H1 (cell line): ENCODE measurements around the gene AOPEP. TPM values are rescaled to one million over a fixed set of nuclear protein-coding genes. Genes with fewer than 3 reads are reported as not detected.

Source experiments
- CTCF ChIA-PET: fragments of 300-600 bp; sonication (Branson Sonifier 250); formaldehyde crosslinking; loops from one replicate; lab custom pipeline; 2021; ENCODE audit not compliant: partially characterized antibody; lab: Charles Lee
- POLR2A ChIA-PET: fragments of 300-600 bp; sonication (Branson Sonifier 250); formaldehyde crosslinking; loops from one replicate; lab custom pipeline; 2021; ENCODE audit warnings: inconsistent platforms; ENCODE audit not compliant: partially characterized antibody; lab: Charles Lee
- DNase-seq, 2 experiments: peaks; one replicate each; pipeline versions ENCODE4 v3.0.0 to v3.0.0-alpha.2; 2010 to 2022; ENCODE audit warnings: low spot score in 2 of 2, low read depth in 1 of 2, mixed read lengths in 1 of 2
- FAIRE-seq: peaks from 2 replicates; lab custom pipeline; 2011; peaks lifted over from hg19 to GRCh38; lab: Jason Lieb, UNC
- H2AFZ ChIP-seq: 2 replicates; pipeline ENCODE4 v1.8.1; 2012; ENCODE audit warnings: low read length, inconsistent platforms
- H2AK5ac ChIP-seq: 2 replicates; pipeline ENCODE4 v1.6.1; 2013; ENCODE audit warnings: low read depth, low read length
- H2BK120ac ChIP-seq: replicated peaks from 2 replicates; pipeline ENCODE3; 2013; ENCODE audit warnings: low read depth, low read length, inconsistent platforms
- H2BK12ac ChIP-seq: 2 replicates; pipeline ENCODE4 v1.6.1; 2013; ENCODE audit warnings: low read depth, low read length
- H2BK15ac ChIP-seq: 2 replicates; pipeline ENCODE4 v1.6.1; 2013; ENCODE audit warnings: low read length
- H2BK20ac ChIP-seq: 2 replicates; pipeline ENCODE4 v1.6.1; 2013; ENCODE audit warnings: low read length
- H2BK5ac ChIP-seq: 2 replicates; pipeline ENCODE4 v1.6.1; 2013; ENCODE audit warnings: low read depth, low read length
- H3K14ac ChIP-seq: 2 replicates; pipeline ENCODE4 v1.6.1; 2013; ENCODE audit warnings: inconsistent platforms; ENCODE audit not compliant: insufficient read length
- H3K18ac ChIP-seq: 2 replicates; pipeline ENCODE4 v1.6.1; 2013; ENCODE audit warnings: low read length; ENCODE audit errors: extremely low read depth
- H3K23ac ChIP-seq: 2 replicates; pipeline ENCODE4 v1.6.1; 2013; ENCODE audit warnings: inconsistent platforms; ENCODE audit not compliant: insufficient read length
- H3K23me2 ChIP-seq: 2 replicates; pipeline ENCODE4 v1.6.1; 2013; ENCODE audit warnings: low read depth, low read length
- H3K27ac ChIP-seq: 2 replicates; pipeline ENCODE4 v1.6.1; 2011; ENCODE audit warnings: low read depth, low read length, inconsistent platforms
- H3K27me3 ChIP-seq, 4 experiments: replicated peaks in 1 of 4; 1 replicate in 1 of 4; 2 replicates in 3 of 4; pipeline versions ENCODE4 v1.6.1 to v1.8.1; 2011 to 2013; ENCODE audit warnings: low read length in 3 of 4, mild to moderate bottlenecking in 3 of 4, inconsistent platforms in 2 of 4, mixed read lengths in 2 of 4, moderate library complexity in 1 of 4; ENCODE audit not compliant: control insufficient read depth in 3 of 4, insufficient read depth in 3 of 4; ENCODE audit errors: extremely low read depth in 1 of 4
- H3K36me3 ChIP-seq, 4 experiments: 2 replicates each; pipeline versions ENCODE4 v1.6.1 to v1.8.1; 2011 to 2013; ENCODE audit warnings: mild to moderate bottlenecking in 4 of 4, low read length in 3 of 4, moderate library complexity in 2 of 4, control low read depth in 1 of 4, inconsistent platforms in 1 of 4; ENCODE audit not compliant: insufficient read depth in 4 of 4, control insufficient read depth in 2 of 4
- H3K4ac ChIP-seq: replicated peaks from 2 replicates; pipeline ENCODE3; 2013; ENCODE audit warnings: low read length, low read depth, mixed read lengths, inconsistent platforms; ENCODE audit not compliant: insufficient read length
- H3K4me1 ChIP-seq, 4 experiments: replicated peaks in 1 of 4; 1 replicate in 1 of 4; 2 replicates in 3 of 4; pipeline versions ENCODE4 v1.6.1 to v1.8.1; 2011 to 2013; ENCODE audit warnings: low read length in 3 of 4, inconsistent platforms in 2 of 4, mixed read lengths in 1 of 4; ENCODE audit not compliant: insufficient read depth in 4 of 4, control insufficient read depth in 3 of 4
- H3K4me2 ChIP-seq, 2 experiments: 2 replicates each; pipeline versions ENCODE4 v1.6.1 to v1.8.1; 2011 to 2013; ENCODE audit warnings: low read depth in 2 of 2, low read length in 2 of 2, control low read depth in 1 of 2, inconsistent platforms in 1 of 2, mild to moderate bottlenecking in 1 of 2; ENCODE audit not compliant: insufficient read depth in 1 of 2
- H3K4me3 ChIP-seq, 4 experiments: fragments of 200-600, 300-600 bp in 1 of 4; sonication (generic), shearing (Covaris generic), sonication (Bioruptor Twin) in 1 of 4; 2 replicates each; pipeline versions ENCODE4 v1.5.1 to v1.8.1; 2011 to 2016; ENCODE audit warnings: low read length in 4 of 4, low read depth in 3 of 4, control low read depth in 2 of 4, inconsistent platforms in 2 of 4, mild to moderate bottlenecking in 2 of 4, mixed read lengths in 1 of 4, moderate library complexity in 1 of 4; ENCODE audit not compliant: insufficient read depth in 2 of 4; ENCODE audit errors: extremely low read depth in 1 of 4
- H3K56ac ChIP-seq: replicated peaks from 2 replicates; pipeline ENCODE3; 2013; ENCODE audit warnings: low read depth, mild to moderate bottlenecking, mixed read lengths, low read length, inconsistent platforms; ENCODE audit not compliant: insufficient read length
- H3K79me1 ChIP-seq: 2 replicates; pipeline ENCODE4 v1.6.1; 2013; ENCODE audit warnings: low read depth, low read length, control low read depth
- H3K79me2 ChIP-seq, 2 experiments: 2 replicates each; pipeline versions ENCODE4 v1.6.1 to v1.8.1; 2012 to 2013; ENCODE audit warnings: low read length in 2 of 2, mild to moderate bottlenecking in 2 of 2, inconsistent platforms in 1 of 2; ENCODE audit not compliant: insufficient read depth in 2 of 2, control insufficient read depth in 1 of 2
- H3K9ac ChIP-seq, 4 experiments: replicated peaks in 1 of 4; 1 replicate in 1 of 4; 2 replicates in 3 of 4; pipeline versions ENCODE4 v1.6.1 to v1.8.1; 2011 to 2013; ENCODE audit warnings: low read depth in 3 of 4, low read length in 3 of 4, control low read depth in 2 of 4, mild to moderate bottlenecking in 2 of 4, moderate library complexity in 2 of 4, inconsistent platforms in 1 of 4; ENCODE audit errors: extremely low read depth in 1 of 4
- H3K9me3 ChIP-seq, 2 experiments: 2 replicates each; pipeline versions ENCODE4 v1.6.1 to v1.8.1; 2012 to 2013; ENCODE audit warnings: mild to moderate bottlenecking in 2 of 2, moderate library complexity in 2 of 2, control low read depth in 1 of 2, inconsistent platforms in 1 of 2, low read depth in 1 of 2, low read length in 1 of 2, mixed read lengths in 1 of 2; ENCODE audit not compliant: insufficient read depth in 2 of 2
- H4K20me1 ChIP-seq, 2 experiments: replicated peaks in 1 of 2; 2 replicates each; pipeline versions ENCODE3 to v1.8.1; 2011 to 2013; ENCODE audit warnings: inconsistent platforms in 2 of 2, low read length in 2 of 2, mild to moderate bottlenecking in 1 of 2; ENCODE audit not compliant: insufficient read depth in 2 of 2, control insufficient read depth in 1 of 2
- H4K5ac ChIP-seq: 2 replicates; pipeline ENCODE4 v1.6.1; 2013; ENCODE audit warnings: low read length, low read depth, mixed read lengths, inconsistent platforms; ENCODE audit not compliant: insufficient read length
- H4K8ac ChIP-seq: 2 replicates; pipeline ENCODE4 v1.8.0; 2013; ENCODE audit warnings: mild to moderate bottlenecking, moderate library complexity, low read length, inconsistent platforms; ENCODE audit not compliant: insufficient read depth; ENCODE audit errors: extremely low read depth
- H4K91ac ChIP-seq: replicated peaks from 2 replicates; pipeline ENCODE3; 2013; ENCODE audit warnings: low read length, mixed read lengths, inconsistent platforms; ENCODE audit not compliant: insufficient read length
- ATF2 ChIP-seq: IDR thresholded peaks from 2 replicates; pipeline ENCODE4 v1.6.1; 2012; ENCODE audit warnings: low read length, inconsistent platforms
- CHD1 ChIP-seq: IDR thresholded peaks from 2 replicates; pipeline ENCODE4 v1.6.1; 2012; ENCODE audit warnings: low read depth, low read length, improper control_type of control experiment
- CTBP2 ChIP-seq: IDR thresholded peaks from 2 replicates; pipeline ENCODE4 v1.7.0; 2011; ENCODE audit warnings: borderline replicate concordance, mild to moderate bottlenecking, moderate library complexity, mixed read lengths, low read length; ENCODE audit not compliant: insufficient read depth, insufficient read length
- HDAC6 ChIP-seq: IDR thresholded peaks from one replicate; pipeline ENCODE4 v1.7.1; 2012; ENCODE audit warnings: low read depth, mild to moderate bottlenecking, inconsistent platforms, low read length, moderate library complexity
- JUN ChIP-seq: IDR thresholded peaks from 2 replicates; pipeline ENCODE4 v1.6.1; 2011; ENCODE audit warnings: low read depth, mild to moderate bottlenecking, improper control_type of control experiment, low read length
- NANOG ChIP-seq: IDR thresholded peaks from 2 replicates; pipeline ENCODE4 v1.6.1; 2011; ENCODE audit warnings: low read length, low read depth, mild to moderate bottlenecking, inconsistent platforms; ENCODE audit not compliant: insufficient read depth, poor library complexity, severe bottlenecking
- RAD21 ChIP-seq, 2 experiments: IDR thresholded peaks in 1 of 2; conservative IDR thresholded peaks in 1 of 2; 2 replicates each; pipeline ENCODE4 v1.6.1; 2011; ENCODE audit warnings: low read depth in 2 of 2, low read length in 2 of 2, improper control_type of control experiment in 1 of 2, inconsistent platforms in 1 of 2, mild to moderate bottlenecking in 1 of 2, moderate library complexity in 1 of 2
- RXRA ChIP-seq: IDR thresholded peaks from 2 replicates; pipeline ENCODE4 v1.6.1; 2011; ENCODE audit warnings: low read depth, mild to moderate bottlenecking, low read length, moderate library complexity; ENCODE audit not compliant: insufficient read depth
- SP2 ChIP-seq: IDR thresholded peaks from 2 replicates; pipeline ENCODE4 v1.6.1; 2012; ENCODE audit warnings: mild to moderate bottlenecking, low read length, inconsistent platforms
- SRF ChIP-seq: IDR thresholded peaks from 2 replicates; pipeline ENCODE4 v1.6.1; 2011; ENCODE audit warnings: mild to moderate bottlenecking, low read depth, low read length, moderate library complexity
- TAF1 ChIP-seq: IDR thresholded peaks from 2 replicates; pipeline ENCODE4 v1.6.1; 2011; ENCODE audit warnings: mild to moderate bottlenecking, low read depth, low read length
- TBP ChIP-seq: IDR thresholded peaks from 2 replicates; pipeline ENCODE4 v1.6.1; 2011; ENCODE audit warnings: low read depth, low read length, improper control_type of control experiment
- ZNF274 ChIP-seq: IDR thresholded peaks from 2 replicates; pipeline ENCODE4 v1.7.0; 2012; ENCODE audit warnings: low read length, borderline replicate concordance; ENCODE audit errors: extremely low read depth
- WGBS, 2 experiments: shearing (Covaris generic) in 1 of 2; methylation state at CpG; one replicate each; pipeline versions ENCODE4 v1.1.6 to v1.1.7; 2013 to 2015; ENCODE audit warnings: low lambda C conversion rate in 2 of 2, mixed read lengths in 2 of 2, inconsistent platforms in 1 of 2, low coverage in 1 of 2, missing lambda C conversion rate in 1 of 2; ENCODE audit not compliant: insufficient replicate concordance in 2 of 2, insufficient coverage in 1 of 2, insufficient read length in 1 of 2; ENCODE audit errors: extremely low coverage in 1 of 2, missing lambda C conversion rate in 1 of 2; 5-methylcytosine and 5-hydroxymethylcytosine counted together
- polyA plus RNA-seq, 7 experiments: library from polyadenylated mRNA; depleted of rRNA in 3 of 7; stranded (reverse) in 5 of 7; unstranded in 2 of 7; fragments of >200 nt in 5 of 7; fragments of 200-250 nt in 2 of 7; gene quantifications; 1 replicate in 5 of 7; 2 replicates in 1 of 7; 4 replicates in 1 of 7; pipeline versions ENCODE4 v1.2.1 to v1.2.3, GENCODE V29; 2011 to 2013; ENCODE audit warnings: missing spikeins in 2 of 7, mixed read lengths in 2 of 7
- total RNA-seq: library from RNA; stranded (reverse); fragmentation: NEBNext Ultra II Directional; extraction: Animal tissue kit (Norgen Biotek cat#: 25700); gene quantifications from 2 replicates; pipeline ENCODE4 v1.2.1, GENCODE V29; 2021

The AOPEP gene
- total and polyA plus RNA-seq, 2 of the 8 experiments (the other 6 are each of a cell fraction or from before 2014, with no cell fraction given): 6.1 to 14.3 TPM

- Histone ChIP-seq H3K4me2 (no peak overlapping the region), H3K79me2 (no peaks in the 10 kb centered on the region), H4K8ac (no peak overlapping the region), H3K4me3 (no peak overlapping the region), H3K18ac (no peak overlapping the region), H3K14ac (no peak overlapping the region), H4K91ac (no peak overlapping the region), H3K56ac (no peak overlapping the region), H3K4me1 (peaks cover 0 to 3% (median 0%) of the 10 kb centered on the region in 4 experiments; a peak in 1 of 7 replicates), H4K20me1 (no peaks in the 10 kb centered on the region), H3K23ac (no peak overlapping the region), H3K27me3 (no peaks in the 10 kb centered on the region), H3K9me3 (no peaks in the 10 kb centered on the region), H2BK5ac (no peak overlapping the region), H2BK15ac (no peak overlapping the region), H3K4ac (no peak overlapping the region), H2BK20ac (no peak overlapping the region), H3K9ac (no peak overlapping the region), H2BK12ac (no peak overlapping the region), H2AFZ (no peak overlapping the region), H3K27ac (no peak overlapping the region), H3K79me1 (no peaks in the 10 kb centered on the region), H2AK5ac (no peak overlapping the region), H3K23me2 (no peaks in the 10 kb centered on the region), H3K36me3 (no peaks in the 10 kb centered on the region), H4K5ac (no peak overlapping the region), H2BK120ac (no peak overlapping the region)
- POLR2A ChIA-PET: no interaction called here
- 96% methylated on average over 3 of the region's 3 CpGs; no CpG with 5 or more reads in 1 of the 2 experiments for WGBS, 2 experiments
- FAIRE-seq (no peak), DNase-seq (no peak)
- CTCF ChIA-PET: interaction anchor here (1.3 to 2.5 kb wide), 3 partner anchors 8 to 355 kb away, joined by 3 to 10 read pairs (median 5); no protein-coding TSS in a partner anchor
- TF ChIP-seq TBP (no peak), CHD1 (no peak), ATF2 (no peak), RXRA (no peak), ZNF274 (no peak), CTBP2 (no peak), TAF1 (no peak), NANOG (no peak), JUN (no peak), SP2 (no peak), HDAC6 (no peak), SRF (no peak), RAD21 (IDR thresholded peaks at IDR 0.05 in 1 of 2, conservative IDR thresholded peaks at IDR 0.05 in 1 of 2; ENCODE audit: low read depth in 2 of 2, low read length in 2 of 2) (no peak)
Measured at GRCh38 chr9:94772144-94772543, 45.6 kb downstream of the AOPEP start.
